ENCODE results near the gene RNF222.
A peak's percentile ranks its signal among the peaks of the same experiment; 100 is the strongest.

Gene RNF222, protein sequence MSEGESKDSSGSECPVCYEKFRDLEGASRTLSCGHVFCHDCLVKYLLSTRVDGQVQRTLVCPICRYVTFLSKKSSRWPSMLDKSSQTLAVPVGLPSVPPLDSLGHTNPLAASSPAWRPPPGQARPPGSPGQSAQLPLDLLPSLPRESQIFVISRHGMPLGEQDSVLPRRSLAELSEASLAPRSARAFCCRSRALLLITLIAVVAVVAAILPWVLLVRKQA

DNA sequence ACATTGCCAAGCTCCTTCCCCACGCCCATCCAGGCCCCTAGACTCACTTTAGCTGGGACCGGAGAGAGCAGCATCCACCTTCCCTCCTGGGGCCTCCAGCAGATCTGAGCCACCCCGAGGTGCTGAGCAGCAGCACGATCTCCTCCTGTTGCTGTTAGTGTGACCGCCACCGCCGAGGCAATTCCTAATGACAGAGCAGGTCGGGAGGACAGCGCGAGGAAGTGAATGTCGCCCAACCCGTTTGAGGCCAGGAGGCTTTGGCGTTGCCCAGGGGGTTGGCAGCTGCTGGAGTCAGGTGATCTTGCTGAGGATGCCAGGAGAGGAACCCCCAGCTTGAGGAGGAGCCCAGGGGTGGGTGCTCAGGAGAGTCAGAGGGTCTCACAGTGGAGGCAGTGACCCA, at the start of gene RNF222:
Gene RNF222 (minus strand): TSS at position 192 of the 400 bp plus-strand sequence. CDS start 4,366 bp downstream, outside the sequence.
- no peak for DNase-seq

DNA sequence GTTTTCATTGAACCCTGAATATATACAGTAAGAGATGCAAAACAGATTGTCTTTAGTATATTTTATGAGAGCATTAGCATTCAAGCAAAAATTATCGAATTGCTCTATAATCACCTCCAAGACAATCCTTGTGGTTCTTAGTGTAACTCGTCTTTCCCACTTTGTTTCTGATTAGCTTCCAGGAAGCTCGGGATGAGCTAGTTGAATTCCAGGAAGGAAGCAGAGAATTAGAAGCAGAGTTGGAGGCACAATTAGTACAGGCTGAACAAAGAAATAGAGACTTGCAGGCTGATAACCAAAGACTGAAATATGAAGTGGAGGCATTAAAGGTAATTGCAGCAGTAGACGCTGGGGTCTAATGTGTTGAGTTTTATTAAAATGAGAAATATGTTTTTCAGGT, 47.9 kb upstream of the RNF222 start:
- no peak for DNase-seq

- no peak for DNase-seq
Observed at GRCh38 chr17:8444494-8444893, 46.9 kb upstream of the RNF222 start.

DNA sequence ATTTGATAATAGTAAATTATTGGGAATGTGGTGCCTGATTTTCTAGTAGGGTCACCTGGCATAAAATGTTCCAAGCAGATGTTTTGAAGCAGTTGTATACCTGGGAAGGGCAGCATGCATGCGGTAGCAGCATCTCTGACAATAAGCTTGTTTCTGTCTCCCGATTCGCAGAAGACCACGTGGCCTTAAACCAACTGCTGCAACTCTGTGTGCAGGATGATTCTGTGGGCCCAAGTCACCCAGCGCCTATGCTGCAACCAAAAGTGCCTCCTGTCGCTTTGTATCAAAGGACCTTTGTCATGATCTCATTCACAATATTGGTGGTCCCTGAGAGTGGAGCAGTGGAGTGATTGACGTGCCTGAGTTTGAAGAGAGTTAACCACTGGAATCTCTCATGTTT, 46.1 kb upstream of the RNF222 start:
- DNase-seq, result peak in 1 of 56 donors; percentile 18

- DNase-seq, result no peak
Observed at GRCh38 chr17:8442310-8442709, 44.7 kb upstream of the RNF222 start.

GRCh38 chr17:8441690-8442089, 44.1 kb upstream of the RNF222 start:
- no peak for DNase-seq

DNA sequence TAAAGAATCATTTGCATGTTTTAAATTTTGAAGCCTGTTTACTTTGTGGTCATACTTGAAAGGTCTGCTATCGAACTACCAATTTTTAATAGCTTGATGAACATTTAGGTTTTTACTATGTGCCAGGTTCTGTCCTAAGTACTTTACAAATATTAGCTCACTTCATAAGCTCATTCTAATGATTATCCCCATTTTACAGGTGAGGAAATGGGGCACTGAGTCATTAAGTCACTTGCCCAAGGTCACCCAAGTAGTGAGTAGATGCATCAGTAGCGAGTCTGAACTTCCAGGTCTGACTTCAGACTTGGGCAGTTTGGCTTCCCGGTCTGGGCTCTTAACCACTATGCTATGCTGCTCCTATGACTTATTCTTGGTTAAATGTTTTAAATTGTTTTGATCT, 42.1 kb upstream of the RNF222 start:
- no peak for DNase-seq

- no peak for DNase-seq
Observed at GRCh38 chr17:8438441-8438840, 40.8 kb upstream of the RNF222 start.

- DNase-seq, result no peak
Observed at GRCh38 chr17:8436844-8437171, 39.2 kb upstream of the RNF222 start.

DNA sequence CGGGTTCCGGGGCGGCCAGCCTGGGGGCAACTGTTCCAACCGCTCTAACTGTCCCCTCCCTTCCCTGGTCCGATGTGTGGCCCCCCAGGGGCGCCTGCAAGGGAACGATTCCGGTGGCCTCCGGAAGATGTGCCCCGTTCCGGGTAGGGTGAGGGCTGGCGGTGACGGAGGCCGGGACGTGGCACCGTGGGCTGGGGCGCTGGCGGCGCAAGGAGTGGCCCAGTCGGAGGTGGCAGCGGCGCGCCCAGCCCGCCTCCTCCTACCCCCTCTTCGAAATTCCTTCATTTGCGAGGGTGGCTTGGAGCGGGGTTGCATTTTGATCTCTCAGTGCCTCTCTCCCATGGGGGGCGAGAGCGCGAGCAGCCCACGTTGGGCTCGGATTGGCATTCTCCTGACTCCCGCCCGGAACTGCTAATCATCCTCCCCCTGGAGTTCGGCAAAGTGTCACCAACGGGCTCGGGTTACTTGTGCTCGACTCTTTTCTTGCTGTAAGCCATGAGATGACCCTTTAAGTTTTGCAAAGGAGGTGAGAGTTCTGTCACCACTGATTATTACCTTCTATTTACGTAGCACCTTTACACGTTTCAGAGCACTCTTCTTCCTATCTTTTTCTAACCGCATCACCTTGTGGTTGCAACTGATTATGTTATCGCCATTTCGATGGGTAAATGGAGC, 38.7 kb upstream of the RNF222 start:
- peak in 28 of 56 donors; percentile 11 to 77 (median 58) for DNase-seq

- DNase-seq, result peak; percentile 72 to 100 (median 97)
Observed at GRCh38 chr17:8435245-8436168, 37.9 kb upstream of the RNF222 start, which contains the start of gene NDEL1. TSS of gene NDEL1 (plus strand) at chr17:8435884. CDS start at chr17:8444272, 8,388 bp downstream.

- DNase-seq, result peak in 10 of 56 donors; percentile 5 to 66 (median 40)
Observed at GRCh38 chr17:8430966-8431365, 33.3 kb upstream of the RNF222 start.

- no peak for DNase-seq
Observed at GRCh38 chr17:8426802-8427201, 29.2 kb upstream of the RNF222 start.

DNA sequence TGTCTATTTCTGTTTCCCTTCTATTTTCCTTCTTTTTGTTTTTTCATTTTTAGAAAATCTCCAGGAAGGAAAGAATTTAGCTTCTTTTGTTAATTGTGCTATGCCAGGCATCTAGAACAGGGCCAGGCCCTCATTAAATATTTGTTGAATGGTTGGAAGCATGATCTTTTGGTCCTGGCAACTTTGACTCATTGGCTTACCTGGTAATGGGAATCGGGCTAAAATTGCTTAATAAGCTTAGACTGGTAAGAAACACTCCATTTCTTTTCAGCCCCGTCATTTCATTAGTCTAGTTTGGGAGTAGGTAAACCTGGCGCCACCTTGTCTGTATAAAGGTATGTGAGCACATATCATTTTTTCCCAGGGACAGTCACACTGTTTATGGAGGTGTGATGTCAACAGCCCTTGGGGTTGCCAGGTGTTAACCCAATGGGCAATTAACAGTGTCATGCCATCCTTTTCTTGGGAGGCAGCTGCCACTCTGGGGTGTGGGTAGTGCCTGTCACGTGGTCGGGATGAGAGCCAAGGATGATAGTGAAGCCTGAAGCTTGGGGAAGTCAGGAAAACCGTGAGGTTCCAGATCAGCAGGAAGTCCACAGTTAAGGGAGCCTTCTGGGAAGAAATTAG, 28.6 kb upstream of the RNF222 start:
- DNase-seq, result no peak

GRCh38 chr17:8421571-8421970, 23.9 kb upstream of the RNF222 start:
- no peak for DNase-seq

DNA sequence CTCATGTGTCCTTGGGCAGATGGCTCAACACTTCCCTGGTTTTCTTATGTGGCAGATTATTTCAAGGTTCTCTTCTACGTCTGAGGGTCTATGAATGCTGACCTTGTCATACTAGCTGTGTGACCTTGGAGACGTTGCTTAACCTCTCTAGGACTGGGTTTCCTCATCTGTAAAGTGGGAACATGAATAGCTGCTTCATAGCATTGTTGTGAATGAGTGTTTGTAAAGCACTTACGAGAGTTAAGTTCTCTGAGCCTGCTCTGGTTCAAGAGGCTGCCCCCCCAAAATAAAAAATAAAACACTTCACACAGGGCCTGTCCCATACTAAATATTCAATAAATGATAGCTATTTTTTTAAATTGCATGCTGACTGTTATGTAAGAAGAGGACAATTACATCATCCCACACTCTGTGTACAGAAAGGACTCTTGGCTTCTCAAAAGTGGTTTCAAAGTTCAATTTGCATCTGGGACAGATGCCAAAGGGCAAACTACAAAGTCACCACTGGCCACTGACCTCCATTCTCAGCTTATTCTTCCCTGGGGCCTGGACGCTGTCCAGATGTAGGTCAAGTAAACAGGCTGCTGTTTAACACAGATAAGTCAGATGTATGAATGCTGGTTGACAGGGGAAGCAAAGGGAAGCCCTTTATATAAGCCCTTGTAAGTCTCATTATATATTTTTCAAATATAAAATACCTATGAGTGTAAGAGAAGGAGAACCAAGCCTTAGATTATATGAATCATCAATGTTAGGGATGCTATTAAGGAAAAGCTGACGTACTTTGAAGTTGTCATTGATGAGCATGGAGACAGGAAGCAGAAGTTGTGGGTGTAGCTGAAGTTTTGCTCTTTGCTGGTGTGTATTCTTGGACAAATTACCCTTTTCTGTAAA, 22.7 kb upstream of the RNF222 start:
- DNase-seq, result peak in 7 of 56 donors; percentile 1 to 21 (median 11)

GRCh38 chr17:8419305-8419704, 21.7 kb upstream of the RNF222 start:
- DNase-seq, result no peak

GRCh38 chr17:8418471-8418870, 20.8 kb upstream of the RNF222 start:
- DNase-seq, result no peak

DNA sequence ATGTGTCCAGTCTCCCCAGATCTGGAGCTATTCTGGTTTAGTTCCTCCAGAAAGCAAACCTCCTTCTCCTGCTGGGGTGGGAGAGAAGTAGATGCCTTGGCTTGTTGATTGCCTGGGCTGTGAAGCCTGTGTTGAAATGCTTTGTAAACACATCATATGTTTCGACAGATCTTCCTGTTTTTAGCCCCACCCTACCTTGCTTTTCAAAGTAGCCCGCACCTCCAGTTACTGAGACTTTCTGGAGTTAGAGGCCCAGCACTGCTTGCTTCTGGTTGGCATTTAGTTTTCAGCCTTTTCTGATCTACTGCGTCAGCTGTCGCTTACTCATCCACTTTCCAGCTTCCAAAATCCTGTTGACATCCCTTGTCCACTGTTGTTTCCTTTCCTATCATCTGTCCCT, 20.2 kb upstream of the RNF222 start:
- no peak for DNase-seq

GRCh38 chr17:8413938-8414337, 16.3 kb upstream of the RNF222 start:
- no peak for DNase-seq

DNA sequence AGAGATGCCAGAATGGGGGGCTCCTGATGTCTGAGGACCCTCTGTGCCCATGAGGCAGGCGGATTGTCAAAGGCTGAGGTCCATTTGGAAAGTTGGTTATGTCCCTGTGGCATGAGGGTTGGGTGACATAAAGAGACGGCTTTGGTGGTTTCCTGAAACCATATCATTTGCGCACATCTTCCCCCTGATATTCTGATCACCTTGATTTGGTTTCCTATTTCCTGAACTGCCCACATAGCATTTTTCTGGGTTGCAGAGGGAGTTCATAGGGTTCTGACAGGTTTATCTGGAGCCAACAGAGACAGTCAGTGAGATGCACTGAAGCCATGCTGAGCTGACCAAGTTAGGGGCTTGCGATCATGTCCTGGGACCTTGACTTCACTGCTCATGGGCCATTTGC, 15.7 kb upstream of the RNF222 start:
- no peak for DNase-seq

Data from amygdala (tissue), 56 donors.